Measurements from ENCODE around the gene MIF4GD.

DNA sequence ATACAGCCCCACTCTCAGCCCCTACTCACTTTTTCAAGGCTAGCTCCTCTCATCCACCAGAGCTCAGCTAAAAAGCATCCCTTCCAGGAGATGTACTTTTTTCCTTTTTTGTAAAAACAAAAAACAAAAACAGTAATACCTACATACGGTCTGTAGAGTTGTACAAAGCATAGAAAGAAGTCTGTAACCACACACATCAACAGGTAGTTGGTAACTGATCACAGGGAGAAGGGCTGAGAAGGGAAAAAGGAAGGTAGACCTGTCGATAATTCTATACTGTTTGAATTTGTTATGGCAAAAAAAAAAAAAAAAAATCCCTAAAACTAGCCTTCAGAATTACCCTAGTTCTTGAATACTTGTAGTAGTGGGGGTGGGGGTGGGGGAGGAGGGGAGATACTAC, 17.3 kb upstream of the MIF4GD start:
- TF ChIP-seq, protein P1, sequence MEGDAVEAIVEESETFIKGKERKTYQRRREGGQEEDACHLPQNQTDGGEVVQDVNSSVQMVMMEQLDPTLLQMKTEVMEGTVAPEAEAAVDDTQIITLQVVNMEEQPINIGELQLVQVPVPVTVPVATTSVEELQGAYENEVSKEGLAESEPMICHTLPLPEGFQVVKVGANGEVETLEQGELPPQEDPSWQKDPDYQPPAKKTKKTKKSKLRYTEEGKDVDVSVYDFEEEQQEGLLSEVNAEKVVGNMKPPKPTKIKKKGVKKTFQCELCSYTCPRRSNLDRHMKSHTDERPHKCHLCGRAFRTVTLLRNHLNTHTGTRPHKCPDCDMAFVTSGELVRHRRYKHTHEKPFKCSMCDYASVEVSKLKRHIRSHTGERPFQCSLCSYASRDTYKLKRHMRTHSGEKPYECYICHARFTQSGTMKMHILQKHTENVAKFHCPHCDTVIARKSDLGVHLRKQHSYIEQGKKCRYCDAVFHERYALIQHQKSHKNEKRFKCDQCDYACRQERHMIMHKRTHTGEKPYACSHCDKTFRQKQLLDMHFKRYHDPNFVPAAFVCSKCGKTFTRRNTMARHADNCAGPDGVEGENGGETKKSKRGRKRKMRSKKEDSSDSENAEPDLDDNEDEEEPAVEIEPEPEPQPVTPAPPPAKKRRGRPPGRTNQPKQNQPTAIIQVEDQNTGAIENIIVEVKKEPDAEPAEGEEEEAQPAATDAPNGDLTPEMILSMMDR (IDR thresholded peaks at IDR 0.05): no peak
- no peak for TF ChIP-seq EZH2 (IDR thresholded peaks at IDR 0.05; ENCODE audit: borderline replicate concordance, insufficient read depth, low read depth, low read length, poor library complexity, severe bottlenecking)

All from B cell (primary cell).